ENCODE results near the gene TMED1.

DNA sequence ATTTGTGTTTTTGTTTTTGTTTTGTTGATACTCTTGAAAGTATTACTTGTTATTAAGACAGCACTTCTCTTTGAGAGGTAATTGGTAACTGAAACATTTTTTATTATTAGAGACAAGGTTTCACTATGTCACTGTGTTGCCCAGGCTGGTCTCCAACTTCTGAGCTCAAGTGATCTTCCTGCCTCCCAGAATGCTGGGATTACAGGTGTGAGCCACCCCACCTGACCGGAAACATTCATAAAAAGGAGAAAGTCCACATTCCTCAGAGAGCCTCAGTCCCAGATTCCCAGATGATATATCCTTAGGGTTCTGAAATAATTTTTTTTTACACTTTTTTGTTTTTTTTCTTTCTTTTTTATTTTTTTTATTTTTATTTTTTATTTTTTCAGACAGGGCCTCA lies 38.0 kb upstream of the TMED1 start:
- TF ChIP-seq CREB1 (IDR thresholded peaks at IDR 0.05) (no peak), POLR2A (IDR thresholded peaks at IDR 0.05; ENCODE audit: control extremely low read depth in 1 of 2, low read depth in 2 of 2, low read length in 2 of 2) (no peak), CHD2 (IDR thresholded peaks at IDR 0.05; ENCODE audit: low read length) (no peak), KDM1A (IDR thresholded peaks at IDR 0.05; ENCODE audit: borderline replicate concordance, low read length) (no peak)
